GM10847 (cell line): ENCODE measurements around the gene RPS4Y2.

Source experiments
- POLR2A ChIP-seq: IDR thresholded peaks from 2 replicates; pipeline ENCODE4 v1.6.1; 2011; ENCODE audit not compliant: insufficient read length; ENCODE audit errors: extremely low read depth

RPS4Y2 gene

DNA sequence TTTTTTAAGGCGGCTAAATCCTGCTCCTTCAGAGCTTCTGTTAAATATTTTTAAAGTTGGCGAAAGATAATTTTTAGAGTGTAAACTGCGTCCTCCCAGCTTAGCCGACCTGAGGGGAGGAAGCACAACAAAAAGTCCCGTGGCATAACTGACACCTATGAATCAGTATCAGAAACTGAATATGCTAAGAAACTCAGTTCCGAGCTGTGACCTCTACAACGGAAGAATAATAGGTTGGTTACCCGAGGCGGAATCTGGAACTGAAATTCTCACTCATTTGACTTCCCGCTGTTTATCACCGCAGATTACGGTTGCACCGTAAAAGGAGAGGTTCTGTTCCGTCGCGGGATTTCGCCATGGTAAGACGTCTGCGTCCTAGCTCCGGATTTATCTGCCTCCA lies at the start of gene RPS4Y2:
Gene RPS4Y2, plus strand, starts transcription at position 301 of the 400 bp plus-strand sequence. Its CDS starts 56 bp downstream, at position 357.
- TF ChIP-seq POLR2A: no peak

- TF ChIP-seq POLR2A: no peak
Observed at GRCh38 chrY:20714391-20714790, 41.5 kb upstream of the RPS4Y2 start.

DNA sequence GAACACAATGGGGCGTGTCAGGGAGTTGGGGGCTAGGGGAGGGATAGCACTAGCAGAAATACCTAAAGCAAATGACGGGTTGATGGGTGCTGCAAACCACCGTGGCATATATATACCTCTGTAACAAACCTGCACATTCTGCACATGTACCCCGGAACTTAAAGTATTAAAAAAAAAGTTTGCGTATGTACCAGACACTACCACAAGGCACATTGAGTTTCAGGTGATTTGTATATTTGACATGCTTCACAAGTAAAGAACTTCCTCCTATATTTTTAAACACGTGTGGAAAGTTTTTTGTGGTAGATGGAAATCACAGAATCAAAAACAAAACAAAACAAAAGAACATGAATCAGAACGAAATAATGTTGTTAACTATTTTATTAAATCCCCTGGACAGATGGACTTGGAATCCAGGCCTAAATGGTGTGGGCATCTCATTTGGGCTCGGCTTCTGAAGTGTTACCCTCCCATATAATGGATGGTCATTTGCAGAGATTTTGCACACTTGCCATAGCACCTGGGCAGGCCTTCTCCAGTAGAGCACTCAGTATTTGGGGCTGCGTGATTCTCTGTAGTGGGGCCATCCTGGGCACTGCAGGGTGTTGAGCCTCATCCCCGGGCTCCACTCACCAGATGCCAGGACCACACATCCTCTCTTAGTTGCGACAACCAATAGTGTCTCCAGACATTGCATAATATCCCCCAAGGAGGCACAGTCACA lies 29.6 kb upstream of the RPS4Y2 start:
- no peak for TF ChIP-seq POLR2A

DNA sequence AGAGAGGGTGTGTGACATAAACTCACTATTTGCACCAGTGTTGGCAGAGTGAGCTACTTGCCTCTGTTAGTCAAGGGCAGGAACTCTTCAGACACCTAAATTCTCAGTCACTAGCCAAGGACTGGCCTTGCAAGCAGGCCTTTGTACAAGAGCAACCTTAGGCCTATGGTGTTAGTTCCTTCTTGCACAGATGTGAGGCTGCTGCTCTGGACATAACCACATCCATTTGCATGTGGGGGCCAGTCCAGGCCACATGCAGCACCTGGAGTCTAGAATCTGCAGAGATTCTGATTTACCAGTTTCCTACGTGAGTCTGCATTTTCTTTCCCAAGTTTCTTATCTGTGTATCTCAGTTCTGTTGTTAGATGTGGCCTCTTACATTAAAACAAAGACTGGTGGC lies 20.7 kb upstream of the RPS4Y2 start:
- TF ChIP-seq POLR2A: no peak

GRCh38 chrY:20739806-20740205 lies 16.1 kb upstream of the RPS4Y2 start:
- no peak for TF ChIP-seq POLR2A

DNA sequence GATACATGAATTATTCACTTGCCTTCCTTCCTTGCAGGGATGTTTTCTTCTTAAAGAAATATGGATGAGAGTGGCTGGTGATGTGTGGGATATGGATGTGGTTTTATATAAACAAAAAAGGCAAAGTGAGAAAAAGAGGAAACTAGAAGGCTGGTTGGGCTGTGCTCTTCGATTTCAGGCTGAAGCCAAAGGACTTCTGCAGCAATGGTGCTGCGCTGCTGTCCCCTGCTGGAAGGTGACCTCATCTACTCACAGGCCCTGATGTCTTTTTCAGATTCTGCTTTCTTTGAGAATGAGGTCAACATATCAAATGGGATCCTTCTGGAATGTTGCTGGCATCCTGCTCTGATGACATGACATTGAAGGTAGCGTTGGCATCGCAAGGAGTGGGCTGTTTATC lies 15.3 kb upstream of the RPS4Y2 start:
- TF ChIP-seq POLR2A: no peak

DNA sequence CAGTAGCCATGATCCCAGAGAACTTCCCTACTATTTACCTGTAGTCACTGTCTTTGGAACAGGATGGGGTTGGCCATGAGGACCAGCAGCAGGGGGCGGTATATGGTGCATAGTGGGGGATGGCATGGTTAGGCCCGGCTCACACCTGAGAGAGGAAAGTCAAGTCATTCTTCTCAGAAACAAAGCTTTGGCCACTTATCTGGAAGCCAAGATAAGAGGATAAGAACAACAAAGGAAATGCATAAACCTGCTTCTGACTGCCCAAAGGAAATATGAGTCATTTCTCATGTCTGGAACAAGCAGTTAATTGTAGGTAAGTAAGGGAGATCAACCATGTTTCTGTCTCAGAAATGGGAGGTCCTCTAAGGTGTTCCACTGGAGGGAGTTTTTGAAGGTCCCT lies 10.8 kb upstream of the RPS4Y2 start:
- TF ChIP-seq POLR2A: no peak

DNA sequence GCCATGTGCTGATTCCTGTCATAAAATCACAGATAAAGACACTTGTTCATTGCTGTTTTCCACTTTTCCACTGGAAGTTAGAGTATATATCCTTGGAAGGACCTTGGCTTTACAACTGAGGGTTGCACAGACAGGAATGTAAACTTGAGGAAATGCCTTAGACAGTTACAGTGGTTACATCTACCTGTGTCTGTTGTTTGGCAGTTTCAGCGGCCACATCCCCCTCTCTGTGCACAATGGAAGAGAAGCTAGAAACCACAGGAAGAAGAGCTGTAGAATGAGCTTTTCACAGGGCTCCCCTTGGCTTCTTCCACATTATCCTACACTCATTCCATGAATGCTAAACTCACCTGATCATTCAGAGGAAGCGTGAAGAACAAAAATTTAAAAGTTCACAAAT lies 9.0 kb upstream of the RPS4Y2 start:
- TF ChIP-seq POLR2A: no peak

GRCh38 chrY:20763869-20764268 lies 8.0 kb downstream of the RPS4Y2 start:
- no peak for TF ChIP-seq POLR2A

DNA sequence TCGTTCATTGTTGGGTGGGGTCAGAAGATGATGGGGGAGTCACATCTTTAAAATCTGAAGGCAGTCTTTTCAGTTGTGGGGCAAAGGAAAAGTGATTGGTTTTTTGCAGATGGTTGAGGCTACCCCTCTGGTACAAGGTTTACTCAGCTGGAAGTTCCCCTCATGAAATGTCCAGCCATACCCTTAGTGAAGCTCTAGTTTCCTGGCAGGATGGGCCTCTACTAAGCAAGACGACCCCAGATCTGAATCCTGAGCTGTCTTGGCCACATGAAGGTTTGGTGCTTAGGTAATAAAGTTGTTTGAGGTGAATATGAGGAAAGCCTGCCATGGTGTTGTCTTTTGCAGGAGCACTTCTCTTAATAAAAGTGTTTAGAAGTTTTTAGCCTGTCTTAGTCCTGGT lies 9.2 kb downstream of the RPS4Y2 start:
- no peak for TF ChIP-seq POLR2A

DNA sequence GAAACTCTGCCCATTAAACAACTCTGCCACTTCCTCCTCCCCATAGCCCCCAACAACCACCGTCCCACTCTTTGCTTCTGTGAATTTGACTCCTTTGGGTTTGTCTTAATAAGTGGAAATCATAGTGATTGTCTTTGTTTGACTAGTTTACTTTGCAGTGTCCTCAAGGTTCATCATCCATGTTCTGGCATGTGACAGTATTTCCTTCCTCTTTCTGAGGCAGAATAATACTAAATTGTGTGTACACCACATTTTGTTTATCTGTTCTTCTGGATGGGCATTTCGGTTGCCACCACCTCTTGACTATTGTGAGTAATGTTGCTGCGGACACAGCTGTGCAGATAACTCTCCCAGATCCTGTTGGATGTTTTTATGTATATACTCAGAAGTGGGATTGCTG lies 14.8 kb downstream of the RPS4Y2 start:
- no peak for TF ChIP-seq POLR2A

- TF ChIP-seq POLR2A: no peak
Observed at GRCh38 chrY:20776104-20776503, 20.2 kb downstream of the RPS4Y2 start.

- no peak for TF ChIP-seq POLR2A
Observed at GRCh38 chrY:20780104-20780654, 24.3 kb downstream of the RPS4Y2 start.

- TF ChIP-seq POLR2A: no peak
Observed at GRCh38 chrY:20780776-20781175, 24.9 kb downstream of the RPS4Y2 start.

GRCh38 chrY:20781408-20781807 lies 25.5 kb downstream of the RPS4Y2 start:
- TF ChIP-seq POLR2A: no peak

GRCh38 chrY:20784965-20785364 lies 29.1 kb downstream of the RPS4Y2 start:
- no peak for TF ChIP-seq POLR2A

- no peak for TF ChIP-seq POLR2A
Observed at GRCh38 chrY:20787076-20787475, 31.2 kb downstream of the RPS4Y2 start.
